Neural cell (in vitro differentiated cells): Measurements from ENCODE around the gene PSMG4. TPM values are rescaled to one million over a fixed set of nuclear protein-coding genes. Genes with fewer than 3 reads are reported as not detected.

Experiments used
- H2AFZ ChIP-seq: fragments of 200-600, 300-800 bp; sonication (generic), shearing (Covaris generic); 2 replicates; pipeline ENCODE4 v1.6.0; 2014; ENCODE audit warnings: low read depth, mild to moderate bottlenecking, antibody characterized with exemption, low read length, moderate library complexity
- H3F3A ChIP-seq: fragments of 200-600 bp; shearing (Covaris generic); 2 replicates; pipeline ENCODE4 v1.6.1; 2016; ENCODE audit warnings: mild to moderate bottlenecking, moderate library complexity, mixed read lengths, antibody characterized with exemption, low read length; ENCODE audit not compliant: insufficient read depth, poor library complexity, severe bottlenecking
- H3K27ac ChIP-seq: fragments of 200-600, 300-800 bp; sonication (generic), shearing (Covaris generic); 2 replicates; pipeline ENCODE4 v1.5.1; 2014; ENCODE audit warnings: mild to moderate bottlenecking, low read length, moderate library complexity
- H3K27me3 ChIP-seq: fragments of 300-800, 200-600 bp; sonication (generic), shearing (Covaris generic); 2 replicates; pipeline ENCODE4 v1.6.0; 2014; ENCODE audit warnings: mild to moderate bottlenecking, low read depth, low read length, moderate library complexity; ENCODE audit not compliant: insufficient read depth
- H3K36me3 ChIP-seq: fragments of 300-800, 200-600 bp; sonication (generic), shearing (Covaris generic); 2 replicates; pipeline ENCODE4 v1.5.1; 2014; ENCODE audit warnings: mild to moderate bottlenecking, antibody characterized with exemption, low read length, moderate library complexity; ENCODE audit not compliant: insufficient read depth
- H3K4me2 ChIP-seq: fragments of 300-800, 200-600 bp; sonication (generic), shearing (Covaris generic); 2 replicates; pipeline ENCODE4 v1.6.0; 2014; ENCODE audit warnings: mild to moderate bottlenecking, low read length
- H3K4me3 ChIP-seq: fragments of 300-800, 200-600 bp; sonication (generic), shearing (Covaris generic); 2 replicates; pipeline ENCODE4 v1.5.1; 2014; ENCODE audit warnings: mild to moderate bottlenecking, low read length, moderate library complexity
- H3K79me2 ChIP-seq: fragments of 200-600 bp; shearing (Covaris generic); replicated peaks from 2 replicates; pipeline ENCODE4 v1.6.0; 2014; ENCODE audit warnings: mild to moderate bottlenecking, low read length, moderate library complexity; ENCODE audit not compliant: insufficient read depth
- H3K9ac ChIP-seq: fragments of 300-800, 200-600 bp; sonication (generic), shearing (Covaris generic); 2 replicates; pipeline ENCODE4 v1.6.1; 2016; ENCODE audit warnings: mild to moderate bottlenecking, low read length, mixed read lengths
- H3K9me2 ChIP-seq: fragments of 200-600 bp; shearing (Covaris generic); 2 replicates; pipeline ENCODE4 v1.6.1; 2016; ENCODE audit warnings: mild to moderate bottlenecking, low read length, mixed read lengths; ENCODE audit not compliant: insufficient read depth
- H3K9me3 ChIP-seq: fragments of 200-600, 300-800 bp; sonication (generic), shearing (Covaris generic); 2 replicates; pipeline ENCODE4 v1.6.1; 2016; ENCODE audit warnings: mild to moderate bottlenecking, mixed run types, low read length, moderate library complexity, mixed read lengths
- H4K20me1 ChIP-seq: fragments of 200-600 bp; shearing (Covaris generic); 2 replicates; pipeline ENCODE4 v1.6.1; 2016; ENCODE audit warnings: mild to moderate bottlenecking, mixed run types; ENCODE audit not compliant: insufficient read depth
- EP300 ChIP-seq: fragments of 450-650 bp; conservative IDR thresholded peaks from 2 replicates; pipeline ENCODE4 v1.6.1; 2014; ENCODE audit warnings: antibody characterized with exemption, mild to moderate bottlenecking, moderate library complexity; ENCODE audit not compliant: poor library complexity, severe bottlenecking
- EZH2 ChIP-seq: fragments of 200-600, 300-800 bp; shearing (Covaris generic), sonication (generic); IDR thresholded peaks from 2 replicates; pipeline ENCODE4 v1.6.1; 2014; ENCODE audit warnings: antibody characterized with exemption, low read length, borderline replicate concordance, mild to moderate bottlenecking; ENCODE audit not compliant: insufficient read depth, poor library complexity, severe bottlenecking
- MXI1 ChIP-seq: fragments of 450-650 bp; conservative IDR thresholded peaks from 2 replicates; pipeline ENCODE4 v1.6.1; 2014; ENCODE audit warnings: antibody characterized with exemption, mild to moderate bottlenecking; ENCODE audit not compliant: poor library complexity, severe bottlenecking
- POLR2AphosphoS5 ChIP-seq: IDR thresholded peaks from 2 replicates; pipeline ENCODE4 v1.6.1; 2012
- RAD21 ChIP-seq: fragments of 450-650 bp; conservative IDR thresholded peaks from 2 replicates; pipeline ENCODE4 v1.6.1; 2014; ENCODE audit warnings: antibody characterized with exemption, mild to moderate bottlenecking, moderate library complexity
- SMC3 ChIP-seq: fragments of 450-650 bp; conservative IDR thresholded peaks from 2 replicates; pipeline ENCODE4 v1.6.1; 2014; ENCODE audit warnings: antibody characterized with exemption, mild to moderate bottlenecking, moderate library complexity; ENCODE audit not compliant: poor library complexity
- TAF1 ChIP-seq: IDR thresholded peaks from 2 replicates; pipeline ENCODE4 v1.6.1; 2012; ENCODE audit warnings: low read depth
- polyA plus RNA-seq: library from polyadenylated mRNA; depleted of rRNA; stranded (reverse); fragments of >200 nt; gene quantifications from 2 replicates; pipeline ENCODE4 v1.2.3, GENCODE V29; 2014
- TF ChIP-seq, protein P1 (sequence below): IDR thresholded peaks from 2 replicates; pipeline ENCODE4 v1.6.1; 2012; ENCODE audit warnings: borderline replicate concordance
- TF ChIP-seq, protein P2 (sequence below): fragments of 450-650 bp; IDR thresholded peaks from 2 replicates; pipeline ENCODE4 v1.5.1; 2014; ENCODE audit warnings: antibody characterized with exemption, mild to moderate bottlenecking, moderate library complexity; ENCODE audit not compliant: poor library complexity, severe bottlenecking

PSMG4 gene
- polyA plus RNA-seq, 1 donor from 2014 or later: 52.0 TPM

DNA sequence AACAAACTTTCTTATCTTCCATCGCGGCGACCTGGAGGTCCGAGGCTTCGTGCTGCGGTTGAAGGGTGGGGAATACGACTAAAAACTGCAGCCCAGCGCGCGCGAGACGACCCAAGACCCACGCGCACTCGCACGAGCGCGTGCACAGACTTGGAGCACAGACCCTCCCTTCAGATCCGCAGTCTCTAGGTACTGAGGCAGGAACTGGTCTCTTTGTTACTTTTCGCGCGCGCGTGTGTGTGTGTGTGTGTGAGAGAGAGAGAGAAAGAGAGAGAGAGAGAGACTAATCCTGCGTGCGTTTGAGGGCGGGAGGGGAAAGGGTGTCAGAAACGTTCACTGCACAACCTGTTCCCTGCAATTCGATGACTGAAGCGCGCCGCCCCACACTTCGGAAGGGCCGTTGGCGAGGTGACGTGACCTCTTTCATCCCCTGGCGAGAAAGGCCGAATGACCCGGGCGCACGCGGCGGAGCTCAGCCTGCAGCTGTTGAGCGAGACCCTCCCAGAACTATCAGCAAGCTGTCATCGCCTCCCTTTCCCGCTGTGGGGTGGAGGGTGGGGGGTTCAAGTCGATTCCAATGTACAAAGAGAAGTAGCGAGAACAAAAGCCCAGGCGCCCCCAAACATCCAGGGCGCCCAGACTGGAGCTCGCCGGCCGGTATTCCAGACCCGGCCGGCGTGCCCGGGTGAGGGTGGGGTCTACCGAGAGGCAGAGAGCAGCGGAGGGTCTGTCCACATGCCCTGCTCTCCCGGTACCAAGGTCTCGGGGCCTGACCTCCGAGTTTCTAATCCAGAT, 29.8 kb upstream of the PSMG4 start:
- TF ChIP-seq, protein P1, sequence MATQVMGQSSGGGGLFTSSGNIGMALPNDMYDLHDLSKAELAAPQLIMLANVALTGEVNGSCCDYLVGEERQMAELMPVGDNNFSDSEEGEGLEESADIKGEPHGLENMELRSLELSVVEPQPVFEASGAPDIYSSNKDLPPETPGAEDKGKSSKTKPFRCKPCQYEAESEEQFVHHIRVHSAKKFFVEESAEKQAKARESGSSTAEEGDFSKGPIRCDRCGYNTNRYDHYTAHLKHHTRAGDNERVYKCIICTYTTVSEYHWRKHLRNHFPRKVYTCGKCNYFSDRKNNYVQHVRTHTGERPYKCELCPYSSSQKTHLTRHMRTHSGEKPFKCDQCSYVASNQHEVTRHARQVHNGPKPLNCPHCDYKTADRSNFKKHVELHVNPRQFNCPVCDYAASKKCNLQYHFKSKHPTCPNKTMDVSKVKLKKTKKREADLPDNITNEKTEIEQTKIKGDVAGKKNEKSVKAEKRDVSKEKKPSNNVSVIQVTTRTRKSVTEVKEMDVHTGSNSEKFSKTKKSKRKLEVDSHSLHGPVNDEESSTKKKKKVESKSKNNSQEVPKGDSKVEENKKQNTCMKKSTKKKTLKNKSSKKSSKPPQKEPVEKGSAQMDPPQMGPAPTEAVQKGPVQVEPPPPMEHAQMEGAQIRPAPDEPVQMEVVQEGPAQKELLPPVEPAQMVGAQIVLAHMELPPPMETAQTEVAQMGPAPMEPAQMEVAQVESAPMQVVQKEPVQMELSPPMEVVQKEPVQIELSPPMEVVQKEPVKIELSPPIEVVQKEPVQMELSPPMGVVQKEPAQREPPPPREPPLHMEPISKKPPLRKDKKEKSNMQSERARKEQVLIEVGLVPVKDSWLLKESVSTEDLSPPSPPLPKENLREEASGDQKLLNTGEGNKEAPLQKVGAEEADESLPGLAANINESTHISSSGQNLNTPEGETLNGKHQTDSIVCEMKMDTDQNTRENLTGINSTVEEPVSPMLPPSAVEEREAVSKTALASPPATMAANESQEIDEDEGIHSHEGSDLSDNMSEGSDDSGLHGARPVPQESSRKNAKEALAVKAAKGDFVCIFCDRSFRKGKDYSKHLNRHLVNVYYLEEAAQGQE: peak; percentile 95
- TF ChIP-seq SMC3 (peak; percentile 54), POLR2AphosphoS5 (peak; percentile 99), EZH2 (no peak), TAF1 (peak; percentile 80), MXI1 (peak; percentile 63), EP300 (peak; percentile 84), RAD21 (peak; percentile 42)
- TF ChIP-seq, protein P2, sequence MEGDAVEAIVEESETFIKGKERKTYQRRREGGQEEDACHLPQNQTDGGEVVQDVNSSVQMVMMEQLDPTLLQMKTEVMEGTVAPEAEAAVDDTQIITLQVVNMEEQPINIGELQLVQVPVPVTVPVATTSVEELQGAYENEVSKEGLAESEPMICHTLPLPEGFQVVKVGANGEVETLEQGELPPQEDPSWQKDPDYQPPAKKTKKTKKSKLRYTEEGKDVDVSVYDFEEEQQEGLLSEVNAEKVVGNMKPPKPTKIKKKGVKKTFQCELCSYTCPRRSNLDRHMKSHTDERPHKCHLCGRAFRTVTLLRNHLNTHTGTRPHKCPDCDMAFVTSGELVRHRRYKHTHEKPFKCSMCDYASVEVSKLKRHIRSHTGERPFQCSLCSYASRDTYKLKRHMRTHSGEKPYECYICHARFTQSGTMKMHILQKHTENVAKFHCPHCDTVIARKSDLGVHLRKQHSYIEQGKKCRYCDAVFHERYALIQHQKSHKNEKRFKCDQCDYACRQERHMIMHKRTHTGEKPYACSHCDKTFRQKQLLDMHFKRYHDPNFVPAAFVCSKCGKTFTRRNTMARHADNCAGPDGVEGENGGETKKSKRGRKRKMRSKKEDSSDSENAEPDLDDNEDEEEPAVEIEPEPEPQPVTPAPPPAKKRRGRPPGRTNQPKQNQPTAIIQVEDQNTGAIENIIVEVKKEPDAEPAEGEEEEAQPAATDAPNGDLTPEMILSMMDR: no peak
- peak overlapping the region; percentile 100 for H3K9ac ChIP-seq
- H2AFZ ChIP-seq: no peak overlapping the region

DNA sequence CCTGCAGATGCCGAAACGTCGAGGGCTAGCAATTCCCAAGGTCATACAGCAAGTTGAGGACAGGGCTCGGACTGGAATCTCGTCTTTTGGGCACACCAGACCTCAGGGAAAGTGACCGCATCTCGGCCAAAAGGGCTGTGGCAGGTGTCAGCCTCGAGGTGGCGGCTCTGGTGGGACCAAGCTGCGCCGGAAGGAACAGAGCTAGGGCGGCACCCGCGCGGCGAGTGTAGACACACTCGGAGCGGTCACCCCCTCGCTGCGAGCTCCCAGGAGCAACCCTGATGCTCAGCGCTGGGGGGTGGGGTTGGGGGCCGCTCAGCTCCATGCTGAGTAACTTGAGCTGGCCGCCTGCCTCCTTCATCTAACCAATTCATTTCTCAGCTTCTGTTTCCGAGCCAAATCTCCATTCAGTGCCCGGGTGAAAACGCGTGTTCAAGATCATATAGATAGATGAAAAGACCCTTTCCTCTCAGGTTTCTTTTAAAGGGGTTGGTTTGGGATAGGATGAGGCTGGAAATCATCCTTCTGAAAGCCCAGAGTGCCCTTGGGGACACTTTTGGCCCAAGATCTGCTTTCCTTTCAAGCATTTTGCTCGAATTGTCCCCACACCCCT, 29.1 kb upstream of the PSMG4 start:
- Histone ChIP-seq H4K20me1 (peaks cover 19% of the 10 kb centered on the region), H3K79me2 (peaks cover 74% of the 10 kb centered on the region), H3K4me3 (peak overlapping the region; percentile 82), H3K36me3 (peaks cover 5% of the 10 kb centered on the region), H3K9me2 (no peaks in the 10 kb centered on the region), H3F3A (peaks cover 15% of the 10 kb centered on the region), H3K9me3 (no peaks in the 10 kb centered on the region), H3K4me2 (peak overlapping the region; percentile 96), H3K9ac (peak overlapping the region; percentile 100), H2AFZ (no peak overlapping the region), H3K27ac (peak overlapping the region; percentile 100), H3K27me3 (no peaks in the 10 kb centered on the region)
- TF ChIP-seq, protein P1: peak; percentile 69
- TF ChIP-seq SMC3 (no peak), EZH2 (no peak), MXI1 (no peak), EP300 (no peak), TAF1 (no peak), POLR2AphosphoS5 (peak; percentile 76), RAD21 (no peak)
- TF ChIP-seq, protein P2: peak; percentile 26

More for the DNA sequence above, 29.8 kb upstream of the PSMG4 start:
- no peaks in the 10 kb centered on the region for H3K9me2 ChIP-seq
- peaks cover 73% of the 10 kb centered on the region for H3K79me2 ChIP-seq
- no peaks in the 10 kb centered on the region for H3K9me3 ChIP-seq
- H3K4me3 ChIP-seq: peak overlapping the region; percentile 82
- peaks cover 15% of the 10 kb centered on the region for H3F3A ChIP-seq
- peaks cover 5% of the 10 kb centered on the region for H3K36me3 ChIP-seq
- H3K27me3 ChIP-seq: no peaks in the 10 kb centered on the region
- peaks cover 26% of the 10 kb centered on the region for H4K20me1 ChIP-seq
- peak overlapping the region; percentile 100 for H3K27ac ChIP-seq
- H3K4me2 ChIP-seq: peak overlapping the region; percentile 96
